ENCODE measurements around the gene WDR48. TPM values are rescaled to one million over a fixed set of nuclear protein-coding genes. Genes with fewer than 3 reads are reported as not detected.

The WDR48 gene
- total RNA-seq = 10 to 100 TPM; 38.0 to 43.2 TPM

- ChIA-PET CTCF (no interaction called here), POLR2A (no interaction called here)
Observed at GRCh38 chr3:39051649-39052561, at the start of gene WDR48, which contains the start of gene SCN11A. Gene WDR48 (plus strand): TSS chr3:39052016. CDS start chr3:39052026, 10 bp downstream. Gene SCN11A (minus strand): TSS chr3:39051944. CDS start chr3:38950362, 101,582 bp downstream.

- POLR2A ChIA-PET = no interaction called here
Observed at GRCh38 chr3:39005295-39005694, 46.5 kb upstream of the WDR48 start.

GRCh38 chr3:39011191-39011736 is 40.6 kb upstream of the WDR48 start:
- ChIA-PET POLR2A (no interaction called here), CTCF (no interaction called here)

More at GRCh38 chr3:39005295-39005694, 46.5 kb upstream of the WDR48 start:
- CTCF ChIA-PET = no interaction called here

GRCh38 chr3:39013289-39013688 is 38.5 kb upstream of the WDR48 start:
- POLR2A ChIA-PET = no interaction called here
- CTCF ChIA-PET = no interaction called here

GRCh38 chr3:39013921-39014509 is 37.8 kb upstream of the WDR48 start:
- ChIA-PET CTCF (no interaction called here), POLR2A (no interaction called here)

GRCh38 chr3:39015418-39015817 is 36.4 kb upstream of the WDR48 start:
- ChIA-PET POLR2A (no interaction called here), CTCF (no interaction called here)

- ChIA-PET POLR2A (no interaction called here), CTCF (interaction anchor here (2.1 kb wide), 1 partner anchor 19 kb away, joined by 6 read pairs; no protein-coding TSS in a partner anchor)
Observed at GRCh38 chr3:39019299-39019698, 32.5 kb upstream of the WDR48 start.

- ChIA-PET CTCF (interaction anchor here (2.1 kb wide), 1 partner anchor 21 kb away, joined by 6 read pairs; no protein-coding TSS in a partner anchor), POLR2A (no interaction called here)
Observed at GRCh38 chr3:39021029-39021428, 30.8 kb upstream of the WDR48 start.

- ChIA-PET CTCF (interaction anchor here (2.1 kb wide), 1 partner anchor 22 kb away, joined by 6 read pairs; no protein-coding TSS in a partner anchor), POLR2A (no interaction called here)
Observed at GRCh38 chr3:39021465-39022285, 30.1 kb upstream of the WDR48 start.

GRCh38 chr3:39022286-39022630 is 29.6 kb upstream of the WDR48 start:
- POLR2A ChIA-PET = no interaction called here
- CTCF ChIA-PET = no interaction called here

- CTCF ChIA-PET = no interaction called here
- POLR2A ChIA-PET = no interaction called here
Observed at GRCh38 chr3:39024497-39024896, 27.3 kb upstream of the WDR48 start.

- ChIA-PET POLR2A (no interaction called here), CTCF (no interaction called here)
Observed at GRCh38 chr3:39025222-39025970, 26.4 kb upstream of the WDR48 start.

GRCh38 chr3:39028546-39028945 is 23.3 kb upstream of the WDR48 start:
- ChIA-PET POLR2A (no interaction called here), CTCF (no interaction called here)

GRCh38 chr3:39029556-39029955 is 22.3 kb upstream of the WDR48 start:
- ChIA-PET POLR2A (no interaction called here), CTCF (interaction anchor here (0.9 to 1.4 kb wide), 3 partner anchors 30 to 383 kb away, joined by 3 read pairs; no protein-coding TSS in a partner anchor)

GRCh38 chr3:39038165-39038564 is 13.7 kb upstream of the WDR48 start:
- POLR2A ChIA-PET = no interaction called here
- CTCF ChIA-PET = no interaction called here

GRCh38 chr3:39050029-39050428 is 1.8 kb upstream of the WDR48 start:
- ChIA-PET CTCF (no interaction called here), POLR2A (no interaction called here)

GRCh38 chr3:39052583-39052982 is 767 bp downstream of the WDR48 start:
- CTCF ChIA-PET = no interaction called here
- POLR2A ChIA-PET = no interaction called here

- ChIA-PET CTCF (no interaction called here), POLR2A (no interaction called here)
Observed at GRCh38 chr3:39053696-39054095, 1.9 kb downstream of the WDR48 start.

- ChIA-PET POLR2A (no interaction called here), CTCF (no interaction called here)
Observed at GRCh38 chr3:39056151-39056550, 4.3 kb downstream of the WDR48 start.

Measured in activated CD8-positive, alpha-beta memory T cell treated with anti-CD3 and anti-CD28 coated beads for 36 hours (primary cell).